H1 (cell line): ENCODE results near the gene GLYATL3. TPM values are rescaled to one million over a fixed set of nuclear protein-coding genes. Genes with fewer than 3 reads are reported as not detected.

Source experiments
- CTCF ChIA-PET: fragments of 300-600 bp; sonication (Branson Sonifier 250); formaldehyde crosslinking; loops from one replicate; lab custom pipeline; 2021; ENCODE audit not compliant: partially characterized antibody; lab: Charles Lee
- POLR2A ChIA-PET: fragments of 300-600 bp; sonication (Branson Sonifier 250); formaldehyde crosslinking; loops from one replicate; lab custom pipeline; 2021; ENCODE audit warnings: inconsistent platforms; ENCODE audit not compliant: partially characterized antibody; lab: Charles Lee
- DNase-seq, 2 experiments: peaks; one replicate each; pipeline versions ENCODE4 v3.0.0 to v3.0.0-alpha.2; 2010 to 2022; ENCODE audit warnings: low spot score in 2 of 2, low read depth in 1 of 2, mixed read lengths in 1 of 2
- FAIRE-seq: peaks from 2 replicates; lab custom pipeline; 2011; peaks lifted over from hg19 to GRCh38; lab: Jason Lieb, UNC
- H2AFZ ChIP-seq: 2 replicates; pipeline ENCODE4 v1.8.1; 2012; ENCODE audit warnings: low read length, inconsistent platforms
- H2AK5ac ChIP-seq: 2 replicates; pipeline ENCODE4 v1.6.1; 2013; ENCODE audit warnings: low read depth, low read length
- H2BK120ac ChIP-seq: replicated peaks from 2 replicates; pipeline ENCODE3; 2013; ENCODE audit warnings: low read depth, low read length, inconsistent platforms
- H2BK12ac ChIP-seq: 2 replicates; pipeline ENCODE4 v1.6.1; 2013; ENCODE audit warnings: low read depth, low read length
- H2BK15ac ChIP-seq: 2 replicates; pipeline ENCODE4 v1.6.1; 2013; ENCODE audit warnings: low read length
- H2BK20ac ChIP-seq: 2 replicates; pipeline ENCODE4 v1.6.1; 2013; ENCODE audit warnings: low read length
- H2BK5ac ChIP-seq: 2 replicates; pipeline ENCODE4 v1.6.1; 2013; ENCODE audit warnings: low read depth, low read length
- H3K14ac ChIP-seq: 2 replicates; pipeline ENCODE4 v1.6.1; 2013; ENCODE audit warnings: inconsistent platforms; ENCODE audit not compliant: insufficient read length
- H3K18ac ChIP-seq: 2 replicates; pipeline ENCODE4 v1.6.1; 2013; ENCODE audit warnings: low read length; ENCODE audit errors: extremely low read depth
- H3K23ac ChIP-seq: 2 replicates; pipeline ENCODE4 v1.6.1; 2013; ENCODE audit warnings: inconsistent platforms; ENCODE audit not compliant: insufficient read length
- H3K23me2 ChIP-seq: 2 replicates; pipeline ENCODE4 v1.6.1; 2013; ENCODE audit warnings: low read depth, low read length
- H3K27ac ChIP-seq: 2 replicates; pipeline ENCODE4 v1.6.1; 2011; ENCODE audit warnings: low read depth, low read length, inconsistent platforms
- H3K27me3 ChIP-seq, 4 experiments: replicated peaks in 1 of 4; 1 replicate in 1 of 4; 2 replicates in 3 of 4; pipeline versions ENCODE4 v1.6.1 to v1.8.1; 2011 to 2013; ENCODE audit warnings: low read length in 3 of 4, mild to moderate bottlenecking in 3 of 4, inconsistent platforms in 2 of 4, mixed read lengths in 2 of 4, moderate library complexity in 1 of 4; ENCODE audit not compliant: control insufficient read depth in 3 of 4, insufficient read depth in 3 of 4; ENCODE audit errors: extremely low read depth in 1 of 4
- H3K36me3 ChIP-seq, 4 experiments: 2 replicates each; pipeline versions ENCODE4 v1.6.1 to v1.8.1; 2011 to 2013; ENCODE audit warnings: mild to moderate bottlenecking in 4 of 4, low read length in 3 of 4, moderate library complexity in 2 of 4, control low read depth in 1 of 4, inconsistent platforms in 1 of 4; ENCODE audit not compliant: insufficient read depth in 4 of 4, control insufficient read depth in 2 of 4
- H3K4ac ChIP-seq: replicated peaks from 2 replicates; pipeline ENCODE3; 2013; ENCODE audit warnings: low read length, low read depth, mixed read lengths, inconsistent platforms; ENCODE audit not compliant: insufficient read length
- H3K4me1 ChIP-seq, 4 experiments: replicated peaks in 1 of 4; 1 replicate in 1 of 4; 2 replicates in 3 of 4; pipeline versions ENCODE4 v1.6.1 to v1.8.1; 2011 to 2013; ENCODE audit warnings: low read length in 3 of 4, inconsistent platforms in 2 of 4, mixed read lengths in 1 of 4; ENCODE audit not compliant: insufficient read depth in 4 of 4, control insufficient read depth in 3 of 4
- H3K4me2 ChIP-seq, 2 experiments: 2 replicates each; pipeline versions ENCODE4 v1.6.1 to v1.8.1; 2011 to 2013; ENCODE audit warnings: low read depth in 2 of 2, low read length in 2 of 2, control low read depth in 1 of 2, inconsistent platforms in 1 of 2, mild to moderate bottlenecking in 1 of 2; ENCODE audit not compliant: insufficient read depth in 1 of 2
- H3K4me3 ChIP-seq, 4 experiments: fragments of 200-600, 300-600 bp in 1 of 4; sonication (generic), shearing (Covaris generic), sonication (Bioruptor Twin) in 1 of 4; 2 replicates each; pipeline versions ENCODE4 v1.5.1 to v1.8.1; 2011 to 2016; ENCODE audit warnings: low read length in 4 of 4, low read depth in 3 of 4, control low read depth in 2 of 4, inconsistent platforms in 2 of 4, mild to moderate bottlenecking in 2 of 4, mixed read lengths in 1 of 4, moderate library complexity in 1 of 4; ENCODE audit not compliant: insufficient read depth in 2 of 4; ENCODE audit errors: extremely low read depth in 1 of 4
- H3K56ac ChIP-seq: replicated peaks from 2 replicates; pipeline ENCODE3; 2013; ENCODE audit warnings: low read depth, mild to moderate bottlenecking, mixed read lengths, low read length, inconsistent platforms; ENCODE audit not compliant: insufficient read length
- H3K79me1 ChIP-seq: 2 replicates; pipeline ENCODE4 v1.6.1; 2013; ENCODE audit warnings: low read depth, low read length, control low read depth
- H3K79me2 ChIP-seq, 2 experiments: 2 replicates each; pipeline versions ENCODE4 v1.6.1 to v1.8.1; 2012 to 2013; ENCODE audit warnings: low read length in 2 of 2, mild to moderate bottlenecking in 2 of 2, inconsistent platforms in 1 of 2; ENCODE audit not compliant: insufficient read depth in 2 of 2, control insufficient read depth in 1 of 2
- H3K9ac ChIP-seq, 4 experiments: replicated peaks in 1 of 4; 1 replicate in 1 of 4; 2 replicates in 3 of 4; pipeline versions ENCODE4 v1.6.1 to v1.8.1; 2011 to 2013; ENCODE audit warnings: low read depth in 3 of 4, low read length in 3 of 4, control low read depth in 2 of 4, mild to moderate bottlenecking in 2 of 4, moderate library complexity in 2 of 4, inconsistent platforms in 1 of 4; ENCODE audit errors: extremely low read depth in 1 of 4
- H3K9me3 ChIP-seq, 2 experiments: 2 replicates each; pipeline versions ENCODE4 v1.6.1 to v1.8.1; 2012 to 2013; ENCODE audit warnings: mild to moderate bottlenecking in 2 of 2, moderate library complexity in 2 of 2, control low read depth in 1 of 2, inconsistent platforms in 1 of 2, low read depth in 1 of 2, low read length in 1 of 2, mixed read lengths in 1 of 2; ENCODE audit not compliant: insufficient read depth in 2 of 2
- H4K20me1 ChIP-seq, 2 experiments: replicated peaks in 1 of 2; 2 replicates each; pipeline versions ENCODE3 to v1.8.1; 2011 to 2013; ENCODE audit warnings: inconsistent platforms in 2 of 2, low read length in 2 of 2, mild to moderate bottlenecking in 1 of 2; ENCODE audit not compliant: insufficient read depth in 2 of 2, control insufficient read depth in 1 of 2
- H4K5ac ChIP-seq: 2 replicates; pipeline ENCODE4 v1.6.1; 2013; ENCODE audit warnings: low read length, low read depth, mixed read lengths, inconsistent platforms; ENCODE audit not compliant: insufficient read length
- H4K8ac ChIP-seq: 2 replicates; pipeline ENCODE4 v1.8.0; 2013; ENCODE audit warnings: mild to moderate bottlenecking, moderate library complexity, low read length, inconsistent platforms; ENCODE audit not compliant: insufficient read depth; ENCODE audit errors: extremely low read depth
- H4K91ac ChIP-seq: replicated peaks from 2 replicates; pipeline ENCODE3; 2013; ENCODE audit warnings: low read length, mixed read lengths, inconsistent platforms; ENCODE audit not compliant: insufficient read length
- EP300 ChIP-seq, 2 experiments: IDR thresholded peaks; 1 replicate in 1 of 2; 2 replicates in 1 of 2; pipeline ENCODE4 v1.6.1; 2011 to 2012; ENCODE audit warnings: low read depth in 2 of 2, low read length in 2 of 2, mild to moderate bottlenecking in 2 of 2, borderline replicate concordance in 1 of 2, inconsistent platforms in 1 of 2, moderate library complexity in 1 of 2
- SIN3A ChIP-seq, 2 experiments: IDR thresholded peaks in 1 of 2; conservative IDR thresholded peaks in 1 of 2; 2 replicates each; pipeline ENCODE4 v1.6.1; 2011 to 2012; ENCODE audit warnings: low read length in 2 of 2, improper control_type of control experiment in 1 of 2, low read depth in 1 of 2, mild to moderate bottlenecking in 1 of 2
- WGBS, 2 experiments: shearing (Covaris generic) in 1 of 2; methylation state at CpG; one replicate each; pipeline versions ENCODE4 v1.1.6 to v1.1.7; 2013 to 2015; ENCODE audit warnings: low lambda C conversion rate in 2 of 2, mixed read lengths in 2 of 2, inconsistent platforms in 1 of 2, low coverage in 1 of 2, missing lambda C conversion rate in 1 of 2; ENCODE audit not compliant: insufficient replicate concordance in 2 of 2, insufficient coverage in 1 of 2, insufficient read length in 1 of 2; ENCODE audit errors: extremely low coverage in 1 of 2, missing lambda C conversion rate in 1 of 2; 5-methylcytosine and 5-hydroxymethylcytosine counted together
- polyA plus RNA-seq, 7 experiments: library from polyadenylated mRNA; depleted of rRNA in 3 of 7; stranded (reverse) in 5 of 7; unstranded in 2 of 7; fragments of >200 nt in 5 of 7; fragments of 200-250 nt in 2 of 7; gene quantifications; 1 replicate in 5 of 7; 2 replicates in 1 of 7; 4 replicates in 1 of 7; pipeline versions ENCODE4 v1.2.1 to v1.2.3, GENCODE V29; 2011 to 2013; ENCODE audit warnings: missing spikeins in 2 of 7, mixed read lengths in 2 of 7
- total RNA-seq: library from RNA; stranded (reverse); fragmentation: NEBNext Ultra II Directional; extraction: Animal tissue kit (Norgen Biotek cat#: 25700); gene quantifications from 2 replicates; pipeline ENCODE4 v1.2.1, GENCODE V29; 2021

Gene GLYATL3
- total and polyA plus RNA-seq, 2 of the 8 experiments (the other 6 are each of a cell fraction or from before 2014, with no cell fraction given) = not detected

- 79% methylated on average over 8 of the region's 8 CpGs; no CpG with 5 or more reads in 1 of the 2 experiments for WGBS, 2 experiments
- Histone ChIP-seq H2BK120ac (no peak overlapping the region), H2BK20ac (no peak overlapping the region), H4K91ac (no peak overlapping the region), H3K9ac (no peak overlapping the region), H3K36me3 (no peaks in the 10 kb centered on the region), H3K27ac (no peak overlapping the region), H4K20me1 (no peaks in the 10 kb centered on the region), H3K14ac (no peak overlapping the region), H3K79me2 (no peaks in the 10 kb centered on the region), H3K23me2 (no peaks in the 10 kb centered on the region), H3K18ac (no peak overlapping the region), H3K4me1 (peaks cover 0 to 2% (median under 1%) of the 10 kb centered on the region in 4 experiments; a peak in 2 of 7 replicates), H3K23ac (no peak overlapping the region), H2BK5ac (no peak overlapping the region), H4K5ac (no peak overlapping the region), H2BK12ac (no peak overlapping the region), H3K27me3 (no peaks in the 10 kb centered on the region), H3K4ac (no peak overlapping the region)
- POLR2A ChIA-PET = no interaction called here
- CTCF ChIA-PET = interaction anchor here (0.6 to 3.1 kb wide), 2 partner anchors 17 to 852 kb away, joined by 3 to 14 read pairs; no protein-coding TSS in a partner anchor
- FAIRE-seq = no peak
- TF ChIP-seq EP300 (IDR thresholded peaks at IDR 0.05; ENCODE audit: borderline replicate concordance in 1 of 2, low read depth in 2 of 2, low read length in 2 of 2) = no peak
- TF ChIP-seq SIN3A (conservative IDR thresholded peaks at IDR 0.05 in 1 of 2, IDR thresholded peaks at IDR 0.05 in 1 of 2; ENCODE audit: low read depth in 1 of 2, low read length in 2 of 2) = no peak
- TF ChIP-seq, all 59 proteins: peak for 0
- H3K9me3 ChIP-seq = no peaks in the 10 kb centered on the region
- H2AK5ac ChIP-seq = no peak overlapping the region
- H3K4me3 ChIP-seq = no peak overlapping the region
- no peak overlapping the region for H2BK15ac ChIP-seq
- H4K8ac ChIP-seq = no peak overlapping the region
- no peak for DNase-seq
- no peak overlapping the region for H2AFZ ChIP-seq
- no peak overlapping the region for H3K56ac ChIP-seq
- no peak overlapping the region for H3K4me2 ChIP-seq
- no peaks in the 10 kb centered on the region for H3K79me1 ChIP-seq
Observed at GRCh38 chr6:49514571-49515484, 15.1 kb downstream of the GLYATL3 start.
